Skeletal muscle satellite cell (primary cell): ENCODE data around the gene POMT2.

ENCODE experiments used
- H3K27me3 ChIP-seq: 2 replicates; pipeline ENCODE4 v1.7.0; 2013; ENCODE audit warnings: low read length; ENCODE audit not compliant: control insufficient read depth, insufficient read depth
- H3K36me3 ChIP-seq: 2 replicates; pipeline ENCODE4 v1.7.0; 2013; ENCODE audit warnings: mild to moderate bottlenecking, control low read depth, low read length; ENCODE audit not compliant: insufficient read depth
- H3K4me1 ChIP-seq: 2 replicates; pipeline ENCODE4 v1.7.0; 2013; ENCODE audit warnings: low read length; ENCODE audit not compliant: control insufficient read depth, insufficient read depth
- H3K4me2 ChIP-seq: 2 replicates; pipeline ENCODE4 v1.7.0; 2013; ENCODE audit warnings: mild to moderate bottlenecking, low read length
- H3K4me3 ChIP-seq: 2 replicates; pipeline ENCODE4 v1.7.0; 2013; ENCODE audit warnings: low read length
- H3K9ac ChIP-seq: 2 replicates; pipeline ENCODE4 v1.7.0; 2013; ENCODE audit warnings: mild to moderate bottlenecking, low read depth, low read length, moderate library complexity
- H3K9me3 ChIP-seq: replicated peaks from 2 replicates; pipeline ENCODE4 v1.7.0; 2013; ENCODE audit warnings: mild to moderate bottlenecking, control low read depth, low read length

Gene POMT2

GRCh38 chr14:77275041-77275580 is 45.6 kb downstream of the POMT2 start:
- Histone ChIP-seq H3K27me3 (peaks cover 15% of the 10 kb centered on the region), H3K9ac (no peak overlapping the region), H3K4me2 (no peak overlapping the region), H3K9me3 (no peaks in the 10 kb centered on the region), H3K36me3 (peaks cover 3% of the 10 kb centered on the region), H3K4me3 (no peak overlapping the region), H3K4me1 (no peaks in the 10 kb centered on the region)

DNA sequence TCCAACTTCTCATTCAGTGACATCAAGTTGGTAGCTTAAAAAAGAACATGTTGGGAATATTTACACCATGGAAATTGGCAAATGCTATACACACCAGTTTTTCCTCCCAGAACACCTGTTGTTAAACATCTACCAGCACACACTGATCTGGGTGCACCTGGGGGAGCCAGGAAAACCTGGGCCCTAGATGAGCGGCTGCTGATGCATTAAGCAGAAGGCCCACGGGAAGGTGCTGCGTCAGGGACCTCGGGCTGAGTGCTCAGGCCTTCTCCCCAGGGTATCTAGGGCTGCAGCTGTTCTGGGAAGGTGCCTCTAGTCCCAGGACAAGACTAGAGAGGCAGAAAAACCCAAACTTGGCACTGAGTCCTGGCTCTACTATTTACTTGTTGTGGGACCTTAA is 46.9 kb downstream of the POMT2 start:
- no peaks in the 10 kb centered on the region for H3K9me3 ChIP-seq
- H3K27me3 ChIP-seq: peaks cover 27% of the 10 kb centered on the region
- peaks cover 3% of the 10 kb centered on the region for H3K36me3 ChIP-seq
- H3K4me1 ChIP-seq: no peaks in the 10 kb centered on the region
- H3K4me2 ChIP-seq: no peak overlapping the region
- no peak overlapping the region for H3K9ac ChIP-seq
- H3K4me3 ChIP-seq: no peak overlapping the region

- Histone ChIP-seq H3K4me1 (no peaks in the 10 kb centered on the region), H3K36me3 (no peaks in the 10 kb centered on the region), H3K4me2 (no peak overlapping the region), H3K9me3 (no peaks in the 10 kb centered on the region), H3K4me3 (no peak overlapping the region), H3K9ac (no peak overlapping the region), H3K27me3 (peaks cover 38% of the 10 kb centered on the region)
Observed at GRCh38 chr14:77272261-77272660, 48.4 kb downstream of the POMT2 start.

GRCh38 chr14:77271113-77271710 is 49.5 kb downstream of the POMT2 start, which contains the start of gene NGB:
TSS of gene NGB (minus strand) at chr14:77271206. CDS start at chr14:77270937, 269 bp downstream.
- Histone ChIP-seq H3K36me3 (no peaks in the 10 kb centered on the region), H3K4me3 (no peak within 1 kb of the TSS), H3K4me2 (no peak within 1 kb of the TSS), H3K9ac (no peak within 1 kb of the TSS), H3K4me1 (no peaks in the 10 kb centered on the region), H3K27me3 (peaks cover 47% of the 10 kb centered on the region), H3K9me3 (no peaks in the 10 kb centered on the region)

- H3K27me3 ChIP-seq: peaks cover 52% of the 10 kb centered on the region
- no peak overlapping the region for H3K4me3 ChIP-seq
- H3K36me3 ChIP-seq: no peaks in the 10 kb centered on the region
- no peak overlapping the region for H3K9ac ChIP-seq
- no peaks in the 10 kb centered on the region for H3K9me3 ChIP-seq
- no peak overlapping the region for H3K4me2 ChIP-seq
- no peaks in the 10 kb centered on the region for H3K4me1 ChIP-seq
Observed at GRCh38 chr14:77270361-77271112, 50.1 kb downstream of the POMT2 start.

GRCh38 chr14:77268989-77269600 is 51.6 kb downstream of the POMT2 start:
- Histone ChIP-seq H3K9ac (no peak overlapping the region), H3K4me2 (no peak overlapping the region), H3K4me1 (no peaks in the 10 kb centered on the region), H3K4me3 (no peak overlapping the region), H3K9me3 (no peaks in the 10 kb centered on the region), H3K36me3 (no peaks in the 10 kb centered on the region), H3K27me3 (peaks cover 61% of the 10 kb centered on the region)

- H3K36me3 ChIP-seq: no peaks in the 10 kb centered on the region
- peaks cover 71% of the 10 kb centered on the region for H3K27me3 ChIP-seq
- H3K9ac ChIP-seq: no peak overlapping the region
- no peak overlapping the region for H3K4me3 ChIP-seq
- H3K4me1 ChIP-seq: no peaks in the 10 kb centered on the region
- H3K4me2 ChIP-seq: no peak overlapping the region
- H3K9me3 ChIP-seq: no peaks in the 10 kb centered on the region
Observed at GRCh38 chr14:77267937-77268699, 52.6 kb downstream of the POMT2 start.

- H3K36me3 ChIP-seq: no peaks in the 10 kb centered on the region
- H3K4me3 ChIP-seq: no peak overlapping the region
- no peaks in the 10 kb centered on the region for H3K9me3 ChIP-seq
- H3K4me1 ChIP-seq: no peaks in the 10 kb centered on the region
- no peak overlapping the region for H3K4me2 ChIP-seq
- no peak overlapping the region for H3K9ac ChIP-seq
- H3K27me3 ChIP-seq: peaks cover 76% of the 10 kb centered on the region
Observed at GRCh38 chr14:77266336-77266735, 54.3 kb downstream of the POMT2 start.

- Histone ChIP-seq H3K27me3 (peaks cover 71% of the 10 kb centered on the region), H3K9ac (no peak overlapping the region), H3K4me2 (no peak overlapping the region), H3K4me3 (no peak overlapping the region), H3K36me3 (no peaks in the 10 kb centered on the region), H3K4me1 (no peaks in the 10 kb centered on the region), H3K9me3 (no peaks in the 10 kb centered on the region)
Observed at GRCh38 chr14:77265561-77266335, 54.9 kb downstream of the POMT2 start.

GRCh38 chr14:77265187-77265515 is 55.5 kb downstream of the POMT2 start:
- Histone ChIP-seq H3K9me3 (no peaks in the 10 kb centered on the region), H3K36me3 (no peaks in the 10 kb centered on the region), H3K27me3 (peaks cover 65% of the 10 kb centered on the region), H3K9ac (no peak overlapping the region), H3K4me1 (no peaks in the 10 kb centered on the region), H3K4me3 (no peak overlapping the region), H3K4me2 (no peak overlapping the region)
